ENCODE measurements around the gene SEPTIN6. TPM values are rescaled to one million over a fixed set of nuclear protein-coding genes. Genes with fewer than 3 reads are reported as not detected.
A peak's percentile ranks its signal among the peaks of the same experiment; 100 is the strongest.

Gene SEPTIN6
- 3.5 and 4.8 TPM in 2 replicates for total RNA-seq

DNA sequence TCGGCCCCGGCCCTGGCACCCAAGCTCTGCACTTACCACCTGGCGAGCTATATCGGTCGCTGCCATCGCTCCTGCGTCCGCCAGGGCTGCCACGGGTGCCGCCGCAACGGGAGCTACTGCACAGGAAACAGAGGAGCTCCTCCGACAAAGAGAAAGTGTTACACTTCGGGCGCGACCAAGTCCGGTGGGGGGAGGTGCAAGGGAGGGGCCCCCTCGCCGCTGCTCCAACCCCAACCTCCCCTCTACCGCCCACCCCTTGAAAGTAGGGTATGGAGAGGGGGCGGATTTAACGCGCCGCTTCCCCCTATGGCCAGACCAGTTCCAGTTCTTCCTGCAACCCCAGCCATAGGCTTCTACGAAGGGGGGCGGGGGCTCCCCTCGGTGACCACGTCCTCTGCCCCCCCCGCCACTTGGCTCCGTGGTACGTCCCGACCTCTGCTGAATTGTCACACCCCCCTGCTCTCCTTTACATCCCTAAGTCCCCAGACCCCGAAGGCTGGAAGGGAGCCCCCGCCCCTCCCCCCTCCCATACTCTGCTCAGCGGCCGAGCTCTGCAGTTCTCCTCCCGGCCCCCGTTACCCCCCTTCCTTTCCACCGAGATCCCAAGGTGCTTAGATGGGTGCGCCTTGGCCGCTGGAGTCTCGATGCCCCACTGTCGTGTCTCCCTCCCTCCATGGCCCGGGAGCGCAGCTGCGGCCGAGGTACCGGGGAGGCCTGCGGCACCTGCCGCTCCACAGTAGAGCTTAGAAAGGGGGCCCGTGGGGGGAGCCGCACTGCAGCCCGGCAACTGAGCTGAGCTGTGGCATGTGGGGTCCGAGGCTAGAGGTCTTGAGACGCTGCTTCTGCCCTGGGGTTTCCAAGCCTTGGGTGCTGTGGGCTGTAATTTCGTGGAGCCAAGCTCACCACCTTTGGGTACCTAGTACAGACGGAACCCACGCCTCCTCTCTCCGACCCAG, at the start of gene SEPTIN6:
Gene SEPTIN6 (minus strand): TSS at position 129 of the 956 bp plus-strand sequence. CDS start 63 bp downstream, at position 66.

Small RNA genes within 50 kb of the gene (small RNA-seq; reads per million reads assigned to genes)
- gene MIR766: 0.32 reads per million, percentile 8 among the genes with 10 or more reads in this experiment

Other genes with a start within 250 kb of the SEPTIN6 start
- gene SLC25A5, start 224.7 kb downstream of the SEPTIN6 start, total RNA-seq: 84.4 and 193 TPM in 2 replicates
- 21.0 and 33.8 TPM in 2 replicates for gene STEEP1, start 127.8 kb downstream of the SEPTIN6 start, total RNA-seq
- 24.7 and 41.1 TPM in 2 replicates for gene UBE2A, start 118.6 kb downstream of the SEPTIN6 start, total RNA-seq
- 2.8 and 3.5 TPM in 2 replicates for gene NKRF, start 86.7 kb downstream of the SEPTIN6 start, total RNA-seq
- not detected in 2 replicates for gene SOWAHD, start 65.4 kb upstream of the SEPTIN6 start, total RNA-seq
- gene RPL39, start 98.5 kb upstream of the SEPTIN6 start, total RNA-seq: 1,157 and 1,530 TPM in 2 replicates
- 0.43 and 3.1 TPM in 2 replicates for gene UPF3B, start 159.8 kb upstream of the SEPTIN6 start, total RNA-seq
- 13.7 and 20.0 TPM in 2 replicates for gene RNF113A, start 178.6 kb upstream of the SEPTIN6 start, total RNA-seq
- 33.5 and 99.3 TPM in 2 replicates for gene NDUFA1, start 178.7 kb upstream of the SEPTIN6 start, total RNA-seq
- gene AKAP14, start 202.7 kb upstream of the SEPTIN6 start, total RNA-seq: not detected in 2 replicates

All from placental epithelial cell (primary cell).